ENCODE results near the gene SDR9C7. TPM values are rescaled to one million over a fixed set of nuclear protein-coding genes. Genes with fewer than 3 reads are reported as not detected.

SDR9C7 gene
- total and polyA plus RNA-seq, 2 of the 8 experiments (the other 6 are each of a cell fraction or from before 2014, with no cell fraction given) = 0.11 TPM; not detected in 1

GRCh38 chr12:56880125-56880992 lies 53.8 kb downstream of the SDR9C7 start:
- CTCF ChIA-PET (ENCODE audit: partially characterized antibody) = interaction anchor here (0.9 to 1.0 kb wide), 3 partner anchors 12 to 57 kb away, joined by 3 to 4 read pairs (median 3); no protein-coding TSS in a partner anchor
- Histone ChIP-seq H2BK12ac (ENCODE audit: low read depth, low read length) (no peak overlapping the region), H3K4ac (replicated peaks; ENCODE audit: insufficient read length, low read depth, low read length) (no peak overlapping the region), H2BK120ac (replicated peaks; ENCODE audit: low read depth, low read length) (no peak overlapping the region), H2BK5ac (ENCODE audit: low read depth, low read length) (no peak overlapping the region), H3K79me1 (ENCODE audit: low read depth, low read length) (no peaks in the 10 kb centered on the region), H3K14ac (ENCODE audit: insufficient read length) (no peak overlapping the region), H2BK20ac (ENCODE audit: low read length) (no peak overlapping the region), H3K4me1 (replicated peaks in 1 of 4; ENCODE audit: control insufficient read depth in 3 of 4, insufficient read depth in 4 of 4, low read length in 3 of 4) (no peaks in the 10 kb centered on the region), H3K27me3 (replicated peaks in 1 of 4; ENCODE audit: control insufficient read depth in 3 of 4, extremely low read depth in 1 of 4, insufficient read depth in 3 of 4, low read length in 3 of 4) (no peaks in the 10 kb centered on the region), H4K20me1 (replicated peaks in 1 of 2; ENCODE audit: control insufficient read depth in 1 of 2, insufficient read depth in 2 of 2, low read length in 2 of 2) (no peaks in the 10 kb centered on the region), H3K18ac (ENCODE audit: extremely low read depth, low read length) (no peak overlapping the region), H3K27ac (ENCODE audit: low read depth, low read length) (no peak overlapping the region), H4K91ac (replicated peaks; ENCODE audit: insufficient read length, low read length) (no peak overlapping the region), H3K36me3 (ENCODE audit: control insufficient read depth in 2 of 4, insufficient read depth in 4 of 4, low read length in 3 of 4) (no peaks in the 10 kb centered on the region; a peak in 1 of 8 replicates), H2AK5ac (ENCODE audit: low read depth, low read length) (no peak overlapping the region), H2BK15ac (ENCODE audit: low read length) (no peak overlapping the region), H3K23ac (ENCODE audit: insufficient read length) (no peak overlapping the region), H4K8ac (ENCODE audit: extremely low read depth, insufficient read depth, low read length) (no peak overlapping the region), H3K9me3 (ENCODE audit: insufficient read depth in 2 of 2, low read depth in 1 of 2, low read length in 1 of 2) (peaks cover 30 to 44% of the 10 kb centered on the region in 2 experiments; a peak in 3 of 4 replicates), H3K9ac (replicated peaks in 1 of 4; ENCODE audit: extremely low read depth in 1 of 4, low read depth in 3 of 4, low read length in 3 of 4) (no peak overlapping the region), H3K4me3 (ENCODE audit: extremely low read depth in 1 of 4, insufficient read depth in 2 of 4, low read depth in 3 of 4, low read length in 4 of 4) (no peak overlapping the region), H3K79me2 (ENCODE audit: control insufficient read depth in 1 of 2, insufficient read depth in 2 of 2, low read length in 2 of 2) (no peaks in the 10 kb centered on the region), H2AFZ (ENCODE audit: low read length) (no peak overlapping the region), H3K23me2 (ENCODE audit: low read depth, low read length) (no peaks in the 10 kb centered on the region), H4K5ac (ENCODE audit: insufficient read length, low read depth, low read length) (no peak overlapping the region), H3K4me2 (ENCODE audit: insufficient read depth in 1 of 2, low read depth in 2 of 2, low read length in 2 of 2) (no peak overlapping the region), H3K56ac (replicated peaks; ENCODE audit: insufficient read length, low read depth, low read length) (no peak overlapping the region)
- TF ChIP-seq GABPA (IDR thresholded peaks at IDR 0.05; ENCODE audit: borderline replicate concordance, insufficient read depth, low read length) (no peak), RXRA (IDR thresholded peaks at IDR 0.05; ENCODE audit: insufficient read depth, low read depth, low read length) (no peak), TEAD4 (IDR thresholded peaks at IDR 0.05; ENCODE audit: low read depth, low read length) (no peak), HDAC2 (IDR thresholded peaks at IDR 0.05; ENCODE audit: borderline replicate concordance in 1 of 2, low read depth in 2 of 2, low read length in 2 of 2) (no peak), SP1 (IDR thresholded peaks at IDR 0.05; ENCODE audit: low read depth, low read length) (no peak), SRF (IDR thresholded peaks at IDR 0.05; ENCODE audit: low read depth, low read length) (no peak), KDM4A (IDR thresholded peaks at IDR 0.05; ENCODE audit: low read depth, low read length, severe bottlenecking) (no peak), GTF2F1 (IDR thresholded peaks at IDR 0.05; ENCODE audit: borderline replicate concordance, low read depth, low read length) (no peak), EGR1 (IDR thresholded peaks at IDR 0.05; ENCODE audit: borderline replicate concordance, low read depth, low read length) (no peak), SIRT6 (IDR thresholded peaks at IDR 0.05; ENCODE audit: low read length) (no peak), KDM5A (IDR thresholded peaks at IDR 0.05; ENCODE audit: low read length) (no peak)
- FAIRE-seq (no peak), DNase-seq (ENCODE audit: low read depth in 1 of 2, low spot score in 2 of 2) (no peak)
- WGBS, 2 experiments (ENCODE audit: extremely low coverage in 1 of 2, insufficient coverage in 1 of 2, insufficient read length in 1 of 2, insufficient replicate concordance in 2 of 2, low coverage in 1 of 2, low lambda C conversion rate in 2 of 2, missing lambda C conversion rate in 1 of 2) = no CpG with 5 or more reads among the region's 1 CpG
- POLR2A ChIA-PET (ENCODE audit: partially characterized antibody) = no interaction called here

All from H1 (cell line).